Amygdala (tissue), 56 donors: ENCODE results near the gene OR8D2.

ENCODE experiments used
- DNase-seq, 56 donors: peaks; one replicate each; lab custom pipeline; 2025; lab: John Stamatoyannopoulos, UW

OR8D2 gene, protein sequence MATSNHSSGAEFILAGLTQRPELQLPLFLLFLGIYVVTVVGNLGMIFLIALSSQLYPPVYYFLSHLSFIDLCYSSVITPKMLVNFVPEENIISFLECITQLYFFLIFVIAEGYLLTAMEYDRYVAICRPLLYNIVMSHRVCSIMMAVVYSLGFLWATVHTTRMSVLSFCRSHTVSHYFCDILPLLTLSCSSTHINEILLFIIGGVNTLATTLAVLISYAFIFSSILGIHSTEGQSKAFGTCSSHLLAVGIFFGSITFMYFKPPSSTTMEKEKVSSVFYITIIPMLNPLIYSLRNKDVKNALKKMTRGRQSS

DNA sequence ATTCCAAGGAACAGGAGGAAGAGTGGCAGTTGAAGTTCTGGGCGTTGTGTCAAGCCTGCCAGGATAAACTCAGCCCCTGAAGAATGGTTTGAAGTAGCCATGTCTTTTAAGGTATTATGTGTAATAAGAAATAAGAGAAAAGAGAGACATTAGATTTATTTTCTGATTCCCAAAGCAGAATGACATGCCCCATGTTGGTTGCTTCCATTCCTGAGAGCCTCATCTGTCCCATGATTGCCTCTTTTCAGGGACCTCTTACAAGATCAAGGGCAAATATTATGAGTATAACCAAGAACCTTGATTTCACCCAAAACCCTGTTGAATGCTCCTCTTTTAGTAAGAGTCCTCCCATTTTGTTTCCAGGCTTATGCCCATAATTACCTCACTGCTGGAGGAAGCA is at the start of gene OR8D2:
Gene OR8D2, minus strand, starts transcription at position 101 of the 400 bp plus-strand sequence. Its CDS starts 0 bp downstream, at position 101.
- DNase-seq: no peak

DNA sequence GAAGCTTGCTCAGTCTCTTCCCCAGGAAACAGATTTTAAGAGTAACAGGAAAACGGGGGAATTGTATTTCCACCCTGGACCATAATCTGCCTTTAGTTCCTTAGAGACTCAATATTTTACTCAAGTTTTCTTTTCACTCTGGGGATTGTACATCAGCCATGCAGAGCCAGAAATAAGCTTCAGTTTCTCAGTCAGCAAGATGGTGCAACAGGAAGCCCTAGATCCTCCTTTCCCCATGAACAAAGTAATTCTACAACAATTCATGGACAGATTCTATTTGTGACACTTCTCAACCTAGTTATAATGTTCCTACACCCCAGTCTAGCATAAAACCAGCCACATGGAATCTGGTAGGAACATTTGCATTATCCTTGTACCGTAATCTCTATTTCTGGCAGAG is 39.6 kb upstream of the OR8D2 start:
- DNase-seq: no peak

DNA sequence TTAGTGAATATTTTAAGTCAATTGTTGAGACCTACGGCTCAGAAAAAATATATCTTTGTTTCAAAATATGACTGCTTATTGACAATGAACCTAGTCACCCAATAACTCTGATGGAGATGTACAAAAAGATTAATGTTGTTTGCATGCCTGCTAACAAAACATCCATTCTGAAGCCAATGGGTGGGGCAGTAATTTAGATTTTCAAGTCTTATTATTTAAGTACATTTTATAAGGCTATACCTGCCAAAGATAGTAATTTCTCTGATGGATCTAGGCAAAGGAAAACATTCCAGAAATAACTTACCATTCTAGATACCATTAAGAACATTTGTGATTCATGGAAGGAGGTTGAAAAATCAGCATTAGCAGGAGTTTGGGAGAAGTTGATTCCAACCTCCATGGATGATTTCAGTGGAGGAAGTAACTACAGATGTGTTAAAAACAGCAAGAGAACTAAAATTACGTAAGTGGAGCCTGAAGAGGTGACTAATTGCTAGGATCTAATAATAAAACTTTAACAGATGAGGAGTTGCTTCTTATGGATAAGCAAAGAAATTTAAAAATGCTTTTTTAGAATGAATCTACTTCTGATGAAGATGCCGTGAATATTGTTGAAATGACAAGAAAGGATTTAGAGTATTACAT is 26.4 kb upstream of the OR8D2 start:
- DNase-seq: no peak

DNA sequence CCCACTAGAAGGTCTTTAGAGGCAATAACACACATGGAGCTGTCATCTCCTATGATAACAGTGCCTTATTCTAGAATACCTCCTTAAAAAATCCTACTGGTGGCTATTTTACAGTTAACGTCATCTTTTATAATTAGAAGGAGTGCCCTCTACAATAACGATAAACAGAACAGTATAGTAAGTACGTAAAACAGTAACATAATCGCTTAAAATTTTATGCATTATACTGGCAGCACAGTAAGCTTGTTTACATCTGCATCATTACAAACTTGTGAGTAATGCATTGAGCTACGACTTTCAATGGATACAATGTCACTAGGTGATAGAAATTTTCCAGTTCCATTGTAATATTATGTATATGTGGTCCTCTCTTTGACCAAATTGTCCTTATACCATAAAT is 24.3 kb upstream of the OR8D2 start:
- DNase-seq: no peak

DNA sequence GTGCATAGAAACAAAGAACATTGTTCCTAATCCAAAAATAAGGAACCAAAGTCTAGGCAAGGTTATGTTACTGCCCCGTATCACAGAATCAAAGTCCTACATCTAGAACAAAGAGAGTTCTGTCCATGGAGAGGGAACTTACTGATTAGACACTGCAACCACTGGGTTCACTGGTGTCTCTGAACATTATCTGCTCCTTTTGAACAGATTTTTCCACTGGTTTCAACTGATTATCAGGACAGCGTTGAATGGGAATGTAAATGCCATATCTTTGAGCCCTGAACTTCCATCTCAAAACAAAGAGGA is 20.1 kb upstream of the OR8D2 start:
- DNase-seq: no peak

DNA sequence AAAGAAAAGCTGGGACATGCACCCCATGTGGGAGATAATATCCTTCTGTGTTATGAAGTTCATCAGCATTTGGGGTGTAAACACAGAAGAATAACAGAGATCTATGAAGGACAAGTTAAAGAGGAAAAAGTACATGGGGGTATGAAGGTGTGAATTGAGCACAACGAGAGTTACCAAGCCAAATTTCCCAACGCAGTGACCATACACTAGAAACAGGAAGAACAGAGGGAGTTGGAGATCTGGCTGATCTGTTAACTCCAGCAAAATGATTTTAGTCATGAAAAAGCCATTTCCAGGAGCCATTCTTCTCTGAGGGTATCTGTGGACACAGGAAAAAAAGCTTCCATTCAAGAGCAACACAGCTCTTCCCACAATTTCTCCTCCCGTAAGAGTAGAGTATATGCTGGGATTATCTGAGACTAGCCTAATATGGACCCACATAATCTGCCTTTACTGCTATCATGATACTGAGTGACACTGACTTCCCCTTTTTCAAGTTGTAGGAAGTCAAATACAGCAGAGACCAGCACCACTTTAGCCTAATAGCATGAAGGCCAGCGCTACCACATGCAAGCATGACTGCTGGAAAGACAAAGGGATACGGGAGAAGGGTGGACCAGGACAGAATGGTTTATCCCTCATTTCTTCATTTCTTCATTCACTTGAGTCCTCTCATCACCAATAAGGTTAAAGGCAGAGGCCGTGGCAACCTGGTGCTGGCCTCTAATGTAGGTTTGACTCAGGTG is 19.6 kb upstream of the OR8D2 start:
- no peak for DNase-seq

DNA sequence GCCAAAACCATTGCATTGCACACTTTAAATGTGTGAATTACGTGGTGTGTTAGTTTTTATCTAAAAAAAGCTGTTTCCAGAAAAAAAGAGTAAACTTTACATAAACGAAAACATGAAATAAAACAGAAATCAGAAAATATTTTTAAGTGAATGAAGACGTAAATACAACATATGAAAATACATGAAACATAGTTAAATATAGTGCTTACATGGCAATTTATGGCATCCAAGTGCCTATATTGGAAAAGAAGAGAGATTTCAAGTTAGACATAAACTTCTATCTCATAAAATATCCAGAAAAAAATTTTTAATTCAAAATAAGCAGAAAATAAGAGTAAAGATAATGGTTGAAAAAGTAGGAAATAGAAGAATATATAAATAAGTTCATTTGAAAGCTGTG is 11.9 kb upstream of the OR8D2 start:
- DNase-seq: no peak

DNA sequence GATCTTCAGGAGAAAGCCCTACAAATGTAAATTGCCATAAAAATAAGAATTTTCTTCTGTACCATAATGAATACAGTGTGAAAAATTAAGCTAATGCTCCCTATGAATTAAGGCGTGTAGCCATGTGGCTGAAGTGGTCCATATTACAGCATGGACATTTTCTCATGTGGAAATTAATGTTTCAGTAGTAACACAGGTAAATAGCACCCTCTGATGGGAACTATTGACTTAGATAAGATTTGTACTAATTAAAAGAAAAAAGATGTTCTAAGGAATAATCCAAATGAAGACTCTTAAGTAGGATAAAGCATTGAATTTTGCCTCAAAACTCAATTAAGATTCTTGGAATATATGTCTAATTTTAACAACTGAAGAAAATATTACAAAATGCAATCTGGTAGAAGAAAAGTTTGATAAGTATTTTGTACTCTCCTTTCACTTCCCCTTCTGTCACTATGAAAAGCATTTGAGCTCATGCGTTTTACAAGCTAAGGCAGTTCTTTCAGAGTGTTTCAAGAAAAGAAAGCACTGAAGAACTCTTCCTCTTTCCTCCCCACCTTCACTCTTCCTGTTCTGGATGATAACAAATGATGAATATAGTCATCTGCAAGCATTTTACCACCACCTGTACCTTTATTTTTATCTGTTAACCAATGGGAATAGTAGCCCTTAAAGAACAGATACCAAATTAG is 9.9 kb upstream of the OR8D2 start:
- DNase-seq: no peak

DNA sequence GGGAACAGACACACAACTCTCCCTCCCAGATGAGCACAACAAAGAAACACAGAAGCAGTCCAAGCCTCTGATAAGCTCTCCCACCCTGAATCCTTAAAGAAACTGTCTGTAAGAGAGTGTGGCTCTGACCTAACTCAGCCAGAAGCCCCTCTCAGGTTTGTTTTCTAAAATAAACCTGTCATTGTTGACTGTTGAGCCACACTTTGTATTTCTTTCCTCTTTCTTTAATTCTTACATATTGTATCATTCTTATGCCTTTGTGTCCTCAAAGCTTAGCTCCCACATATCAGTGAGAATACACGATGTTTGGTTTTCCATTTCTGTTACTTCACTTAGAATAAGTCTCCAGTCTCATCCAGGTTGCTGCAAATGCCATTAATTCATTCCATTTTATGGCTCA is 7.8 kb upstream of the OR8D2 start:
- DNase-seq: no peak

DNA sequence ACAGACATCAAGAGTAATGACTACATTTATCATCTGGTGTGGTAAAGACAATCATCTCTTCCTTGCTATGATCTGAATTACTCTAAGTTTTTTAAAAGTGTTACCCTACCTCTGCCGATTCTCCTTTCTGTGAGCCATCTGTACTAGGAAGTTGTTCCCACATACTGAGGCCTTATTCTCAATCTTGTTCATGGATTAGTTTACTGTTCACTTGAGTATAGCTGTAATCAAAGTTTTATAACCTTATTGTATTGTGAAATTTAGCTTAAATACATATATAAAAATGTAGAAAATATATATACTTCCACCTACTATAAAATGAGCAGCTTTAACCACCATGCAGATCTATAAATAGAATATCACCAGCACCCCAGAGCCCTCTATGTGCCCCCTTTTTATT is 2.4 kb upstream of the OR8D2 start:
- no peak for DNase-seq

DNA sequence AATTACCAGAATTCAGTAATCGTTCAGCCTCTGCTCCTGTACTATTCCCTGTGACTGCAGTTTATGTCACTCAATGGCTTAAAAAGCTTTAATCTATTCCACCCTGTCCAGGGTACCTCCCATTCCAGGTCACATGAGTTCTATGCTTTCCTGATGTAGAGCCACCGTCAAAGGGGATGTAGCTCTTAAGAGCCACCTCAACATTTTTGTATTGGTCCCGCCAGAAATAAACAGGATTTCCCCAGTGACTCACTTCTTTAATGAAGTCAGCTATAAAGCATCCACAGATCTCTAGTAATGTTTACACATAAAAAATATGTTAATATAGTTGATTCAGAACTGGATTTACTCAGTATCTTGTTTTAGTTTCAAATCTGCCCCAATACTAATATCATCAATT is 4.9 kb downstream of the OR8D2 start:
- no peak for DNase-seq

DNA sequence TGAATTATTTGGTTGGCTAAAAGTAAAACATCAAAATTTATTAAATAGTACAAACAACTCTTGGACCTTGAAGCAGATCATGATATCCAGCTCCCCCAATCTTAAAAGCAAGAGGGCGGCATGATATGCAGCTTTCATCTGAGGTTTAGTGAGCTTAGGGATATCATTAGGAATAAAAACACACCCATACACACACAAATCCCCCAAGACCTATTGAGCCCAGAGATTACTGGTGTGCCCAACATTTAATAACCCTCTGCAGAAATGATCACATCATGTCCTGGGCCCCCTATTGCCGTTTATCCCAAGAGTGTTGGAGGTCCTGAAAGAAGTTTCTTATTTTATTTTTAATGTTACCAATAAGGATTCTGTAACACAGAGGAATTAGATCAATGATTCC is 6.1 kb downstream of the OR8D2 start, which contains the start of gene OR8D1:
Gene OR8D1, minus strand, starts transcription at position 101 of the 400 bp plus-strand sequence. CDS start 3,183 bp downstream, outside the sequence.
- no peak for DNase-seq

DNA sequence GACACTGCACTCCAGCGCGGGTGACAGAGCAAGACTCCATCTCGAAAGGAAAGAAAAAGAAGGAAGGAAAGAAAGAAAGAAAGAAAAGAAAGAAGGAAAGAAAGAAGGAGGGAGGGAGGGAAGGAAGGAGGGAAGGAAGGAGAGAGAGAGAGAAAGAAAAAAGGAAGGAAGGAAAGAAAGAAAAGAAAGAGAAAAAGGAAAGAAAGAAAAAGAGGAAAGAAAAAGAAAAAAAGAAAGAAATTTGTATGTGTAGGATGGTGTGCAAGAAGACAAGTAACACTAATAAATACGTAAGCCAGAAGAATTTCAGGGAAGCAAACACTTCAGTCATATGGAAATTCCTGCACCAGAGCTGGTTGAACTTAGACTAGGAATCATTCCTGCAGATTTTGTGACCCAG is 6.9 kb downstream of the OR8D2 start:
- DNase-seq: no peak

DNA sequence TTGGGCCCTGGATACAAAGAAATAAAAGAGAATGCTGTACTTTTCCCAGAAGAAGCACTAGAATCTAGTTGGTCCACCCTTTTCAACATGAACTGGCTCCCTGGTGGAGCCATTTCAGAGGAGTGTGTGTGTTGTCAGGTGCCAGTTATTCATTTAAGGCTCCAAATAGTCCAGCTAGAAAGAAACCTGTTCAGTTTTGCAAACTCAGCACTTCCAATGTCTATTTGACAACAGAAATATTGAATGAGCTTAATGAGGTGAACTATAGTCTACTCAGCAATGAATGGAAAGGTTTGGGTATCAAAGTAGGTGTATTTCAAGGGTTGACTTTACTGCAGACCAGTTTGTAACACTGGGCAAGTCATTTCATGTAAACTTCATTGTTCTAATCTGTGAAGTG is 8.3 kb downstream of the OR8D2 start:
- DNase-seq: no peak

DNA sequence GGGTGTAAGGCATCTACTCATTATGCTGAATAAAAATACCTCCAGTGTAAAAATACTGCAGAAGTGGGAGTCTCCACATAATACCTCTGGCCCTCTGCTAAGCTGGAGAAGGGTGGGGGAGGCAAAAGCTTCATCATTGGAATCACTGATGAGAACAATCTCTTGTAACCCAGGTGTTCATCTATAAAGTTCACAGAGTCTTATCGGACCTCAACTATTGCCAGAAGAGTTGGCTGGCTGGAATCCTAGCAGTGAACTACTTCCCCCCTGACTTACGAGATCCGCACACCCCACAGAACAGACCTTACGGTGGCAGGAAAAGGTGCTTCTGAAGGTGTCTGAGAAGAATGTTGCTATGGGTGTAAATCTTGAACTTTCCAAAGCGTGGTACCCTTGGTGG is 8.7 kb downstream of the OR8D2 start:
- no peak for DNase-seq

DNA sequence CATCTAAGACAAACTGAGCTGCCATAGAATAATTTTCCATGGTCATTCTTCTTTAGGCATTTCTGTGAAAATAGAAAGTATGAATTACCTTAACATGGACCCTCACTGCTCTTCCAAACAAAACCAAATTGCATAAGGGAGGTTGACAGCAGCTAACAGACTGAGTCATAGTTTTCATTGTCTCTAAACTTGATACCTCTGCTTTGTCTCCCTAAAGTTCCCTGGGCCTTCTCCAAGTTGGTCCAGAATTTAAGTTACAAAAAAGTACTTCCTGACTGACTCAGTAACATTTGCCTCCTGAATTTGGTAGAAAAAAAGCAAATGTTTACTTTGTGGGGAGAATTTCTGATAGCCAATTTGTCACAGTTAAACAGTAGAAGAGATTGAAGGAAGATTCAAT is 9.3 kb downstream of the OR8D2 start:
- no peak for DNase-seq

DNA sequence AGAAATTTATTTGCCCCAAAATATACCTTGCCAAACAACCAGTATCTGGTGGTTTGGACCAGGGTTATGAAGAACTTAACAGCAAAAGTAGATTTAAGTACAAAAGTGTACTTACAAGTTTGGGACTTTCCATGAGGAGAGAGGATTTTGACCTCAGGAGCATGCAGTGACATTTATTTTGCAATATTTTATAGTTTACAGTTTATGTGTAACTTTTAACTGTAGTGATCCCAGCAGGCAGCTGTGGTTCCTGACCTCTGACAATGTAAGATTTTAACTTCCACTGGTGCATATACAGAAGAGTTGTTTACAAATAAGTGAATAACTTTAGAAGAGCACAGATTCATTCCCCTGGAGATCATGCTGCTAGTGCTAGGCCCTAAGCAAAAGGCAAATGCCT is 12.9 kb downstream of the OR8D2 start:
- DNase-seq: no peak

DNA sequence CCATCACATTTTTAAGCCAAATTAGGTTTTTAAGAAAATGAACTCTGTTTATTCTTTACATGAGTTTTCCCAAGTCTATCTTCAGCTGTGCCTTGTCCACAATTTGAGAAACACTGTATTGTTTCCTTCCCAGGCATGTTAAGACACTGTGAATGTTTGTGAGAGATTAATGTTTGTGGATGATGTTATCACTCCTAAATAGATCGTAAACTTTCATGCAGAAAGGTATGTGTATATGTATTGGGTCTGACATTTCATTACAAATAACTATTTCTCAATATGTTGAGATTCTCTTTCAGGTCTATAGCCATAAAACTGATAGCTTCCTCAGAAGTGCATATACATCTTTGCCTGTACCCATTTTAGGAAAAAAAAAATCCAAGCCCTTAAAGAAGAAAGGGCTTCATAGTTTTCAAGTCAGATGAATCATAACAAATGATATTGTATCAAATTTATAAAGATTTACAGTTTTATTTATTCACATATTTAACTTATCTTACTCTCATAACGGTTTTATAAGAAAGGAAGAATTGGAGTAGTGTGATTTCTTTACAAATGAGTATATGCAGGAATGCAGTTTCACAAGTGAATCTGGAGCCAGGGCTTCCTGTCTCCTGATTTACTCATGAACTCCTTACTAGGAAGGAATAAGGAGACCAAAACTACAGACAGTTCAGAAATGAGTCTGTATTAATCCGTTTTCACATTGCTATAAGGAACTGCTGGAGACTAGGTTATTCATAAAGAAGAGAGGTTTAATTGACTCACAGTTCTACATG is 17.5 kb downstream of the OR8D2 start:
- DNase-seq: no peak

DNA sequence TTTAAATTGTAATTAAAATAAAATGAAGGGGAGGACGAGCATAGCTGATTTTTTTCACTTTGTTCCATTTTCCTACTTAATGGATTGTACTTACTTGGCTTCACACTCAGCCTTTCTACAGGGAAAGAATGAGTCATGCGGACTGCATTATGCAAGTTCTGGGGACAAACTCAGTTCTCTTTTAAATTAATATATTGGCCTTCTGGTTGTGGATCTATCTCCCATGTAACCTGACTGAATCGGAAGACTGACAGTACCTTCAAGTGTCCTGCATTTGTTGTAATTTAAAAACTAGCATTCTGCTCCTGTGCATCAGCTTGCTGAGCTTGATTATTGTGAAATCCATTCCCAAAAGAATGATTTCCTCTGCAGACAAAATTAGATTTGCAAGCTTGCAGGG is 18.4 kb downstream of the OR8D2 start:
- no peak for DNase-seq

DNA sequence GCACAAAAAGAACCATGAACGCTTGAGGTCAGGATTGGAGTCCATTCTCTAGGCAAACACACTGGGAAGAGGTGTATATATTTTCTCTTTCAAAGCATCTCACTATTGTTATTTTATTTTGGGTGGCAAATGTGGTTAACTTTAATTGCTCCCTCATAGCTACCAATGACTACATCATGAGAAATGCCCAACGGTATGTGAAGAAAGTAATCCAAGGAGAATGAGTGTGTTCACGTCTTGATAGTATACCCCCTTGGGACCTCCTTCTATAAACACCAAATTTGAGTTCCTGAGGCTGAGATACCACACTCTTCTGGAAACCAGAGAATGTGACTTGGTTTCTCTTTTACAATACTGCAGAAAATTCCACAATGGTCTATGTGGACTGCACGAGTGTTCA is 22.1 kb downstream of the OR8D2 start:
- DNase-seq: no peak

DNA sequence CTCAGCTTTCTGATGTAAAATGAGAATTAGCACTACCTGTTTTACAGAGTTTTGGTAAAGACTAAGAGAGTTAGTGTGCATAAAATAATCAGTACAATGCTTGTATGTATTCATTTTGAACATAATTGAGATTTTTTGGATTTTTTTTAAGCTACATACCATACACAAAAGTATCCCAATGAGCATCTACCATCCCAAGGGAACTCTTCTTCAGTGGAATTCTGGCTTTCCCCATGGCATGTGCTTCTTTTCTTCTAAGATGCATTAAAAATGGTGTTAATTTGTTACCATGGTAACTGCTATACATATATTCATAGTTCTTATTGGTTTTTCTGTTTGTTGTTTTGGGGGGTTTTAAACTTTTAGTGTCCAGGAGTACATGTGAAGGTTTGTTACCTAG is 24.0 kb downstream of the OR8D2 start:
- no peak for DNase-seq
